ENCODE measurements around the gene MAGI2. TPM values are rescaled to one million over a fixed set of nuclear protein-coding genes. Genes with fewer than 3 reads are reported as not detected.
A peak's percentile ranks its signal among the peaks of the same experiment; 100 is the strongest.

MAGI2 gene
- total and polyA plus RNA-seq, 2 experiments from 2014 or later = 10.4 to 26.4 TPM

DNA sequence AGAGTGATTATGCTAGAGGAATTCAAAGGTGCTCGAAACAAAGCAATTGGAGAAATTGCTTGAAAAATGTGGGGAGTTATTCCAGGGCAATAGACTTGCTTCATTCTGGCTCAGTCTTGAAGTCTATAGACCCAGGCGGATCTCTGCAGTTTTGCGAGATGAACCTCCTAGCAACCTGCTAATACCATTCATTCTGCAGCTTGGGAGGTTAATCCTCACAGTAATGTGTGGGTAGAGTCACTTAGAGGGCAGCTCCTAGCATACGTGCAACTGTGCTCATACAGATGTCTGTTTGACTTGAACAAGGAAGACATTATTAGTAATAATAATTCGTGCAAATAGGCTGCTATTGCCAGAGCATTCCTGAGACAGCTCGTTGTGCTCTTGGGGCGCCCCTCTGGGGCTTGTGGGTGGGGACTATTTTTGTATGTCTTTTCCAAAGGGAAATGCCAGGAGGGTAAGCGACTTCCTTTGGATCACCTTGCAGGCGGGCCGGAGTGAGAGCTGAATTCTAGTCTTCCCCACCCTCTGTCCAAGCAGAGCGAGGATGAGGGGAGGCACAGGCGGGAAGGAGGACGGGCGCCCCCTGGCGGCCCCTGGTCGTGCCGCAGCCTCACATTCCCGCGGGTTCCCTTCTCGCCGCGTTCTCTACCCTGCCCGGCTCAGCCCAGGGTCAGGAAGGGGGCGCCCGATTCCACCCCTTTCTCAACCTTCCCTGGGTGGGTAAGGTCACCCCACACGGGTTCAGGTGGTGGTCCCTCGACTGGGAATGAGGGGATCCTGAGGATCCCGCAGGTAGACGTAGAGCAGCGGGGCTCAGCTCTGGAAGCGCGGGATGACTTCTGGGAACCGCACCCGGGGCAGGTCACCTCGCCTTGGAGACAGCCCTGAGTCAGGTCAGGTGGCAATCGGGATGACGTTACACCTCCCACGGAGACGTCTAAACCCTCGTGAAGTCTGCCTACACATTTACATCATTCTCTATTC, 1413.4 kb downstream of the MAGI2 start:
- no peaks in the 10 kb centered on the region for H3K27me3 ChIP-seq (ENCODE audit: insufficient read depth)
- no peaks in the 10 kb centered on the region for H3K36me3 Mint-ChIP-seq (ENCODE audit: low read depth)
- peak overlapping the region; percentile 72 for H3K4me2 ChIP-seq
- H3F3A ChIP-seq (replicated peaks; ENCODE audit: low read depth) = peaks cover 3% of the 10 kb centered on the region; the same call in 1 of the 2 replicates
- H4K20me1 ChIP-seq (replicated peaks; ENCODE audit: insufficient read depth) = no peaks in the 10 kb centered on the region
- H3K27ac Mint-ChIP-seq = no peak overlapping the region
- H2AFZ ChIP-seq = peak overlapping the region; percentile 96
- peaks cover 35% of the 10 kb centered on the region for H3K4me1 ChIP-seq (ENCODE audit: insufficient read depth)
- peaks cover 2% of the 10 kb centered on the region for H3K27me3 Mint-ChIP-seq (ENCODE audit: insufficient read depth, low read depth, poor library complexity)
- H3K79me2 ChIP-seq (replicated peaks; ENCODE audit: insufficient read depth) = no peaks in the 10 kb centered on the region
- DNase-seq (ENCODE audit: low spot score) (peak; percentile 83), ATAC-seq (peak; percentile 89)
- H3K9me2 ChIP-seq (ENCODE audit: insufficient read depth) = no peaks in the 10 kb centered on the region
- no peak overlapping the region for H3K4me3 Mint-ChIP-seq
- no peaks in the 10 kb centered on the region for H3K36me3 ChIP-seq (ENCODE audit: insufficient read depth)
- no peaks in the 10 kb centered on the region for H3K9me3 Mint-ChIP-seq
- H3K27ac ChIP-seq (ENCODE audit: low read depth) = no peak overlapping the region
- H3K4me1 Mint-ChIP-seq = peaks cover 39% of the 10 kb centered on the region
- peak overlapping the region; percentile 47; the same call in 1 of the 2 replicates for H3K4me3 ChIP-seq
- TF ChIP-seq ZNF331 (CRISPR knock-in tag; IDR thresholded peaks at IDR 0.05; ENCODE audit: low read depth) = no peak
- TF ChIP-seq, protein P1, sequence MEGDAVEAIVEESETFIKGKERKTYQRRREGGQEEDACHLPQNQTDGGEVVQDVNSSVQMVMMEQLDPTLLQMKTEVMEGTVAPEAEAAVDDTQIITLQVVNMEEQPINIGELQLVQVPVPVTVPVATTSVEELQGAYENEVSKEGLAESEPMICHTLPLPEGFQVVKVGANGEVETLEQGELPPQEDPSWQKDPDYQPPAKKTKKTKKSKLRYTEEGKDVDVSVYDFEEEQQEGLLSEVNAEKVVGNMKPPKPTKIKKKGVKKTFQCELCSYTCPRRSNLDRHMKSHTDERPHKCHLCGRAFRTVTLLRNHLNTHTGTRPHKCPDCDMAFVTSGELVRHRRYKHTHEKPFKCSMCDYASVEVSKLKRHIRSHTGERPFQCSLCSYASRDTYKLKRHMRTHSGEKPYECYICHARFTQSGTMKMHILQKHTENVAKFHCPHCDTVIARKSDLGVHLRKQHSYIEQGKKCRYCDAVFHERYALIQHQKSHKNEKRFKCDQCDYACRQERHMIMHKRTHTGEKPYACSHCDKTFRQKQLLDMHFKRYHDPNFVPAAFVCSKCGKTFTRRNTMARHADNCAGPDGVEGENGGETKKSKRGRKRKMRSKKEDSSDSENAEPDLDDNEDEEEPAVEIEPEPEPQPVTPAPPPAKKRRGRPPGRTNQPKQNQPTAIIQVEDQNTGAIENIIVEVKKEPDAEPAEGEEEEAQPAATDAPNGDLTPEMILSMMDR (conservative IDR thresholded peaks at IDR 0.05; ENCODE audit: low read depth in 2 of 2) = peak; percentile 79 to 91

DNA sequence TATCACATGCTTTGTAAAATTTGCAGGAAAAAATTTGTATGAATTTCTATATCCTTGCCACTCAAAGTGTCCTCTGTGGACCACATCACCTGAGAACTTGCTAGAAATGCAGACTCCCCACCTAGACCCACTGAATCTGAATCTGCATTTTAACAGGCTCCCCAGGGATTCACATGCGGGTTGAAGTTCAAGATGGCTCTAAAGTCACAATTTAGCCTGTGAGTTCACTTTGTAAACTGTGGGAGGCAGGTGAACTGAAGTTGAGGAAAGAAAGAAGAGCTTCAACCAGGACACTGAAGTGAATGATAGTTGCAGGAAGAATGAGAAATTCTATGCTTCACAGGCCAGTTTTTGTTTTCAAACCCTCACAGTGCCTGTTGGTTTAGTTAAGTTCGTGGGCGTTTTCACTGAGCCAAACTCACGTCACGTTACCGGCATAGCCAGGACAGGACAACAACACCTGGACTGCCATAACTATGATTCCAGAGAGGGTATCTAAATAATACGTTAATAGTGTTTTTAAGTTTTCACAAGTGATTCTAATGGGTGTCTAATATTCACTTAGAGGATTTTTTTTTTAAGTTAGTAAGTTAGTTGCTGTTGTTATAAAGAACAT, 1414.9 kb downstream of the MAGI2 start:
- ATAC-seq = peak; percentile 37
- TF ChIP-seq ZNF114 (CRISPR knock-in tag; IDR thresholded peaks at IDR 0.05) (no peak), EZH2phosphoT487 (IDR thresholded peaks at IDR 0.05; ENCODE audit: unreplicated experiment) (no peak), EZH2 (IDR thresholded peaks at IDR 0.05; ENCODE audit: low read depth, unreplicated experiment) (no peak), POLR2AphosphoS5 (IDR thresholded peaks at IDR 0.05; ENCODE audit: low read depth) (no peak), ZNF331 (CRISPR knock-in tag; IDR thresholded peaks at IDR 0.05; ENCODE audit: low read depth) (no peak)
- TF ChIP-seq, protein P1 (conservative IDR thresholded peaks at IDR 0.05; ENCODE audit: low read depth in 2 of 2) = no peak
- TF ChIP-seq, protein P2, sequence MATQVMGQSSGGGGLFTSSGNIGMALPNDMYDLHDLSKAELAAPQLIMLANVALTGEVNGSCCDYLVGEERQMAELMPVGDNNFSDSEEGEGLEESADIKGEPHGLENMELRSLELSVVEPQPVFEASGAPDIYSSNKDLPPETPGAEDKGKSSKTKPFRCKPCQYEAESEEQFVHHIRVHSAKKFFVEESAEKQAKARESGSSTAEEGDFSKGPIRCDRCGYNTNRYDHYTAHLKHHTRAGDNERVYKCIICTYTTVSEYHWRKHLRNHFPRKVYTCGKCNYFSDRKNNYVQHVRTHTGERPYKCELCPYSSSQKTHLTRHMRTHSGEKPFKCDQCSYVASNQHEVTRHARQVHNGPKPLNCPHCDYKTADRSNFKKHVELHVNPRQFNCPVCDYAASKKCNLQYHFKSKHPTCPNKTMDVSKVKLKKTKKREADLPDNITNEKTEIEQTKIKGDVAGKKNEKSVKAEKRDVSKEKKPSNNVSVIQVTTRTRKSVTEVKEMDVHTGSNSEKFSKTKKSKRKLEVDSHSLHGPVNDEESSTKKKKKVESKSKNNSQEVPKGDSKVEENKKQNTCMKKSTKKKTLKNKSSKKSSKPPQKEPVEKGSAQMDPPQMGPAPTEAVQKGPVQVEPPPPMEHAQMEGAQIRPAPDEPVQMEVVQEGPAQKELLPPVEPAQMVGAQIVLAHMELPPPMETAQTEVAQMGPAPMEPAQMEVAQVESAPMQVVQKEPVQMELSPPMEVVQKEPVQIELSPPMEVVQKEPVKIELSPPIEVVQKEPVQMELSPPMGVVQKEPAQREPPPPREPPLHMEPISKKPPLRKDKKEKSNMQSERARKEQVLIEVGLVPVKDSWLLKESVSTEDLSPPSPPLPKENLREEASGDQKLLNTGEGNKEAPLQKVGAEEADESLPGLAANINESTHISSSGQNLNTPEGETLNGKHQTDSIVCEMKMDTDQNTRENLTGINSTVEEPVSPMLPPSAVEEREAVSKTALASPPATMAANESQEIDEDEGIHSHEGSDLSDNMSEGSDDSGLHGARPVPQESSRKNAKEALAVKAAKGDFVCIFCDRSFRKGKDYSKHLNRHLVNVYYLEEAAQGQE (IDR thresholded peaks at IDR 0.05; ENCODE audit: unreplicated experiment) = no peak
- Histone ChIP-seq H3K79me2 (replicated peaks; ENCODE audit: insufficient read depth) (no peaks in the 10 kb centered on the region), H3K4me3 (no peak overlapping the region), H3K27me3 (ENCODE audit: insufficient read depth) (no peaks in the 10 kb centered on the region), H3K9me2 (ENCODE audit: insufficient read depth) (no peaks in the 10 kb centered on the region), H3K27ac (ENCODE audit: low read depth) (peak overlapping the region; percentile 69), H3F3A (replicated peaks; ENCODE audit: low read depth) (peaks cover 3% of the 10 kb centered on the region; the same call in 1 of the 2 replicates), H3K4me1 (ENCODE audit: insufficient read depth) (peaks cover 35% of the 10 kb centered on the region), H3K4me2 (peak overlapping the region; percentile 25; the same call in 1 of the 2 replicates), H4K20me1 (replicated peaks; ENCODE audit: insufficient read depth) (no peaks in the 10 kb centered on the region), H3K36me3 (ENCODE audit: insufficient read depth) (no peaks in the 10 kb centered on the region), H2AFZ (no peak overlapping the region)
- Mint-ChIP-seq H3K4me1 (peaks cover 39% of the 10 kb centered on the region), H3K27ac (peak overlapping the region; percentile 51; the same call in 1 of the 2 replicates), H3K9me3 (no peaks in the 10 kb centered on the region), H3K36me3 (ENCODE audit: low read depth) (no peaks in the 10 kb centered on the region), H3K27me3 (ENCODE audit: insufficient read depth, low read depth, poor library complexity) (peaks cover 2% of the 10 kb centered on the region), H3K4me3 (0 out of 3 replicates have a peak overlapping the region, but pooled peaks have one; percentile 13)
- DNase-seq (ENCODE audit: low spot score) = peak; percentile 48
